ENCODE results near the gene UBE3B.

DNA sequence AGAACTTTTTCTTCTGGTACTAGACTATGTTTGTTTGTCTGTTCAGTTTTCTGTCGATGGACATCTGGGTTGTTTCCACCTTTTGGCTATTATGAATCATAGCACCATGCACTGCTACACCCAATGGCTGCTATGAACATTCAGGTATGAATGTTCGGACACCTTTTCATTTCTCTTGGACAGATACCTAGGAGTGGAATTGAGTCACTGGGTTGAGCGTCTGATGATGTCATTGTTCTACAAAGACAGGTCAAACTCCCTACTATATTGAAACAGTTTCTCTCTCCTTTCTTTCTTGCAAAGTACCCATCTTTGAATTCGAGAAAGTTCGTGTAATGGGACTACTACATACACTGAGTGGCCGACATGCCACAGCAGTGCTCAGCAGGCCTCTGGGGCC lies 45.0 kb upstream of the UBE3B start:
- TF ChIP-seq POLR2AphosphoS5 (IDR thresholded peaks at IDR 0.05; ENCODE audit: low read depth, low read length): no peak
- TF ChIP-seq TAF1 (IDR thresholded peaks at IDR 0.05; ENCODE audit: borderline replicate concordance, low read depth, low read length): no peak
- TF ChIP-seq POLR2A (IDR thresholded peaks at IDR 0.05; ENCODE audit: low read depth, low read length): no peak
